ENCODE results near the gene CD68.

The CD68 gene

DNA sequence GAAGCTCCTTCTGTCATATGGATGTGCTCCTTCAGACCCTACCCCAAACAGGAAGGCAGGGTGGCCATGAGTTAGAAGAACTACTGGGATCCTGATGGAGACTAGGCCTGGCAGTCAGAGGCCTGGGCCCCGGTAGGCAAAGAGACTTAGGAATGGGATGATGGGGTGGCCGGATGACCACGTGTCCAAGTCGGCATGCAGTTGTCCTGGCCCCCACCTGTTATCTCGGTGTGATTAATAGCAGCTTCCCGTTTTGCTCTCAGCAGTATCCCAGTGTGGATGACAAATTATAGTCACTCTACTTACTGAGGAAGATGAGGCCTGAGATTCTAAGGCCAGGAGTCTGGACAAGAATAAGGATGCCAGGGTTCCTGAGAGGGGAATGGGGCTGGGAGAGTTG lies 29.1 kb upstream of the CD68 start:
- TF ChIP-seq FOXP2 (optimal IDR thresholded peaks at IDR 0.05; ENCODE audit: borderline replicate concordance, extremely low read depth, extremely low read length, insufficient read depth), result no peak
- TF ChIP-seq POLR2AphosphoS5 (IDR thresholded peaks at IDR 0.05; ENCODE audit: low read depth, low read length), result no peak
- TF ChIP-seq, protein P1, sequence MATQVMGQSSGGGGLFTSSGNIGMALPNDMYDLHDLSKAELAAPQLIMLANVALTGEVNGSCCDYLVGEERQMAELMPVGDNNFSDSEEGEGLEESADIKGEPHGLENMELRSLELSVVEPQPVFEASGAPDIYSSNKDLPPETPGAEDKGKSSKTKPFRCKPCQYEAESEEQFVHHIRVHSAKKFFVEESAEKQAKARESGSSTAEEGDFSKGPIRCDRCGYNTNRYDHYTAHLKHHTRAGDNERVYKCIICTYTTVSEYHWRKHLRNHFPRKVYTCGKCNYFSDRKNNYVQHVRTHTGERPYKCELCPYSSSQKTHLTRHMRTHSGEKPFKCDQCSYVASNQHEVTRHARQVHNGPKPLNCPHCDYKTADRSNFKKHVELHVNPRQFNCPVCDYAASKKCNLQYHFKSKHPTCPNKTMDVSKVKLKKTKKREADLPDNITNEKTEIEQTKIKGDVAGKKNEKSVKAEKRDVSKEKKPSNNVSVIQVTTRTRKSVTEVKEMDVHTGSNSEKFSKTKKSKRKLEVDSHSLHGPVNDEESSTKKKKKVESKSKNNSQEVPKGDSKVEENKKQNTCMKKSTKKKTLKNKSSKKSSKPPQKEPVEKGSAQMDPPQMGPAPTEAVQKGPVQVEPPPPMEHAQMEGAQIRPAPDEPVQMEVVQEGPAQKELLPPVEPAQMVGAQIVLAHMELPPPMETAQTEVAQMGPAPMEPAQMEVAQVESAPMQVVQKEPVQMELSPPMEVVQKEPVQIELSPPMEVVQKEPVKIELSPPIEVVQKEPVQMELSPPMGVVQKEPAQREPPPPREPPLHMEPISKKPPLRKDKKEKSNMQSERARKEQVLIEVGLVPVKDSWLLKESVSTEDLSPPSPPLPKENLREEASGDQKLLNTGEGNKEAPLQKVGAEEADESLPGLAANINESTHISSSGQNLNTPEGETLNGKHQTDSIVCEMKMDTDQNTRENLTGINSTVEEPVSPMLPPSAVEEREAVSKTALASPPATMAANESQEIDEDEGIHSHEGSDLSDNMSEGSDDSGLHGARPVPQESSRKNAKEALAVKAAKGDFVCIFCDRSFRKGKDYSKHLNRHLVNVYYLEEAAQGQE (IDR thresholded peaks at IDR 0.05; ENCODE audit: insufficient read depth in 1 of 2, low read depth in 2 of 2, low read length in 2 of 2), result no peak
- no peak for TF ChIP-seq TAF1 (IDR thresholded peaks at IDR 0.05; ENCODE audit: borderline replicate concordance, insufficient read depth, low read length)
- no peak for TF ChIP-seq SIN3A (IDR thresholded peaks at IDR 0.05; ENCODE audit: borderline replicate concordance, insufficient read depth, low read length)

DNA sequence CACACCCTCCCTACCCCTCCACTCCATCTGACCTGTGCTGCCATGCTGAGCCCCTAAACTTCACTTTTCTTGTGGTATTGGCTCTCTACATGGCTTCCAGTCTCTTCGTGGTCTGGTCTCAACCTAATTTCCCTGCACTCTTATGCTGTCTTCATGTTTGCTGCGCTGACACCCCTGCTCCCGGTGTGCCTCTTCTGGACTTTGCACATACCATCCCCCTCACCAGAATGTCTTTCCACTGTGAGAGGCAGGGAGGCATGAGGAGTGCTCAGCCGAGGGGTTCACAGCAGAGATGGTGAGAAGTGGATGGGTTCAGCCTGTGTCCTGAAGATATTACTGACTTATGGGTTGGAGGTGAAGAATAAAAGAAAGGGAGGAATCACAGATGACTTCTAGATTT lies 28.0 kb upstream of the CD68 start:
- TF ChIP-seq, protein P1 (IDR thresholded peaks at IDR 0.05; ENCODE audit: insufficient read depth in 1 of 2, low read depth in 2 of 2, low read length in 2 of 2), result no peak
- TF ChIP-seq TAF1 (IDR thresholded peaks at IDR 0.05; ENCODE audit: borderline replicate concordance, insufficient read depth, low read length), result no peak
- no peak for TF ChIP-seq SIN3A (IDR thresholded peaks at IDR 0.05; ENCODE audit: borderline replicate concordance, insufficient read depth, low read length)
- TF ChIP-seq POLR2AphosphoS5 (IDR thresholded peaks at IDR 0.05; ENCODE audit: low read depth, low read length), result no peak
- no peak for TF ChIP-seq FOXP2 (optimal IDR thresholded peaks at IDR 0.05; ENCODE audit: borderline replicate concordance, extremely low read depth, extremely low read length, insufficient read depth)

DNA sequence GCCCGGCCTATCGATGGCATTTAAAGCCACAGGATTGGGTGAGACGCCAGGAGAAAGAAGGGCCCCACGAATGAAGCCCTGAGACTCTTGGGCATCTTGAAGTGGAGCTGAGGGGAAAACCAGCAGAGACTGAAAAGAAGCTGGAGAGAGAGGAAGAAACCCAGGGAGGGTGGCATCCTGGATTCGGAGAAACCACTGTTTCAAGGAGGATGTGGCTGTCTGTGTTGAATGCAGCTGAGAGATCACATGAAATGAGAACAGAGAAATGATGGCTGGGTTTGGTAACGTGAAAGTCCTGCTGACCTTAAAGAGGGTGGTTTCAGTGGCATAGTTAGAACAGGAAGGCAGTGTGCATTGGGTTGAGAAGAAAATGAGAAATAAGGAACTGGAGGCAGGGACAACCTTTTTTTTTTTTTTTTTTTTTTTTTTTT lies 26.8 kb upstream of the CD68 start:
- TF ChIP-seq, protein P1 (IDR thresholded peaks at IDR 0.05; ENCODE audit: insufficient read depth in 1 of 2, low read depth in 2 of 2, low read length in 2 of 2), result no peak
- TF ChIP-seq TAF1 (IDR thresholded peaks at IDR 0.05; ENCODE audit: borderline replicate concordance, insufficient read depth, low read length), result no peak
- TF ChIP-seq SIN3A (IDR thresholded peaks at IDR 0.05; ENCODE audit: borderline replicate concordance, insufficient read depth, low read length), result no peak
- no peak for TF ChIP-seq FOXP2 (optimal IDR thresholded peaks at IDR 0.05; ENCODE audit: borderline replicate concordance, extremely low read depth, extremely low read length, insufficient read depth)
- no peak for TF ChIP-seq POLR2AphosphoS5 (IDR thresholded peaks at IDR 0.05; ENCODE audit: low read depth, low read length)

DNA sequence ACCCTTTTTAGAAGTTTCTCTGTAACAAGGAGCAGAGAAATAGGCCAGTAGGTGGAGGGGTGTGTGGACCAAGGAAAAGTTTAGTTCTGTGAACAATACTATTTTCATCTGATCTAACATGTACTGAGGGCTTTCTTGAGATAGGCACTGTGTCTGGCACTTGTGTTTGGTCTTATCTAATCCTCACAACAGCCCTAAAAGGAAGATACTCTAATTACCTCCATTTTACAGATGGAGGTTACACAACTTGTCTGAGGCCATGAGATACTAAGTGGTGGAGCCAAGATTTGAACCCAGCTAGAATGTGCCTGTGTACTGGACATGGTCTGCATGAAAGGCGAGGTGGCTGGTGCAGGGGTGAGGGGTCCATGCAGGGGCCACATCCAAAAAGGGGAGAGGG lies 26.1 kb upstream of the CD68 start:
- no peak for TF ChIP-seq SIN3A (IDR thresholded peaks at IDR 0.05; ENCODE audit: borderline replicate concordance, insufficient read depth, low read length)
- no peak for TF ChIP-seq POLR2AphosphoS5 (IDR thresholded peaks at IDR 0.05; ENCODE audit: low read depth, low read length)
- no peak for TF ChIP-seq FOXP2 (optimal IDR thresholded peaks at IDR 0.05; ENCODE audit: borderline replicate concordance, extremely low read depth, extremely low read length, insufficient read depth)
- TF ChIP-seq, protein P1 (IDR thresholded peaks at IDR 0.05; ENCODE audit: insufficient read depth in 1 of 2, low read depth in 2 of 2, low read length in 2 of 2), result no peak
- TF ChIP-seq TAF1 (IDR thresholded peaks at IDR 0.05; ENCODE audit: borderline replicate concordance, insufficient read depth, low read length), result no peak

Data from PFSK-1 (cell line).